Measurements from ENCODE around the gene PKP1. TPM values are rescaled to one million over a fixed set of nuclear protein-coding genes. Genes with fewer than 3 reads are reported as not detected.

The PKP1 gene
- total and polyA plus RNA-seq, 2 donors (not counting 3 experiments of a cell fraction or from before 2014, with no cell fraction given) = 0.01 TPM; not detected in 1

- FAIRE-seq = no peak
These were observed 17.3 kb downstream of the PKP1 start for GRCh38 chr1:201300641-201301040.

More at GRCh38 chr1:201300641-201301040, 17.3 kb downstream of the PKP1 start:
- H3K4me1 ChIP-seq (ENCODE audit: control insufficient read depth, extremely low read depth, insufficient read depth, low read length) = no peaks in the 10 kb centered on the region
- H3K79me2 ChIP-seq (ENCODE audit: control insufficient read depth, insufficient read depth, low read length) = no peaks in the 10 kb centered on the region
- intact Hi-C loops (cut with micrococcal nuclease) = no loop called here
- no peak for TF ChIP-seq POLR2A (IDR thresholded peaks at IDR 0.05; ENCODE audit: low read depth, low read length)
- no peak for TF ChIP-seq MAX (IDR thresholded peaks at IDR 0.05; ENCODE audit: insufficient read depth, insufficient read length)
- no peak for TF ChIP-seq GATA2 (IDR thresholded peaks at IDR 0.05; ENCODE audit: insufficient read depth, insufficient read length, low read depth, low read length)
- TF ChIP-seq FOS (IDR thresholded peaks at IDR 0.05; ENCODE audit: borderline replicate concordance, insufficient read depth, low read length) = no peak
- TF ChIP-seq EZH2 (IDR thresholded peaks at IDR 0.05; ENCODE audit: borderline replicate concordance, low read depth, low read length, severe bottlenecking) = no peak
- no peak for TF ChIP-seq POLR2AphosphoS5 (IDR thresholded peaks at IDR 0.05; ENCODE audit: insufficient read depth, low read depth, low read length)
- TF ChIP-seq CTCF (IDR thresholded peaks at IDR 0.05; ENCODE audit: extremely low read depth in 1 of 2, insufficient read depth in 1 of 2, low read depth in 1 of 2, low read length in 2 of 2) = no peak
- H2AFZ ChIP-seq (ENCODE audit: low read depth, low read length) = no peak overlapping the region
- H3K27ac ChIP-seq (ENCODE audit: insufficient read depth, low read depth, low read length) = no peak overlapping the region
- H3K9me3 ChIP-seq (replicated peaks; ENCODE audit: control insufficient read depth, insufficient read depth, low read length) = no peaks in the 10 kb centered on the region
- DNase-seq (ENCODE audit: low read depth, low spot score) = no peak
- POLR2A ChIA-PET = no interaction called here
- H4K20me1 ChIP-seq (replicated peaks; ENCODE audit: control insufficient read depth, extremely low read depth, insufficient read depth, low read length) = no peaks in the 10 kb centered on the region
- CTCF ChIA-PET = interaction anchor here (0.8 to 1.5 kb wide), 3 partner anchors 35 to 59 kb away, joined by 3 read pairs; no protein-coding TSS in a partner anchor
- H3K27me3 ChIP-seq (ENCODE audit: control insufficient read depth in 2 of 2, insufficient read depth in 2 of 2, low read length in 2 of 2) = peaks cover 18% of the 10 kb centered on the region in 2 experiments
- no peaks in the 10 kb centered on the region for H3K9me1 ChIP-seq (replicated peaks; ENCODE audit: control insufficient read depth, extremely low read depth, insufficient read depth, low read length)
- no TSS peak for BruUV-seq (replicated peaks)
- no peak overlapping the region for H3K9ac ChIP-seq (replicated peaks; ENCODE audit: extremely low read depth, insufficient read depth, low read length)
- dilution Hi-C loops (cut with MboI; ENCODE audit: extremely low pct_ligation_motif_present, low sequenced_read_pairs) = no loop called here
- no peak overlapping the region for H3K4me3 ChIP-seq (replicated peaks in 1 of 3; ENCODE audit: insufficient read depth in 1 of 3, low read depth in 1 of 3, low read length in 3 of 3)
- H3K4me2 ChIP-seq (ENCODE audit: insufficient read depth, low read length) = no peak overlapping the region
- no peaks in the 10 kb centered on the region for H3K36me3 ChIP-seq (ENCODE audit: control insufficient read depth in 2 of 2, extremely low read depth in 1 of 2, insufficient read depth in 2 of 2, low read length in 2 of 2)
